H1 (cell line): ENCODE results near the gene DDC. TPM values are rescaled to one million over a fixed set of nuclear protein-coding genes. Genes with fewer than 3 reads are reported as not detected.

Experiments
- CTCF ChIA-PET: fragments of 300-600 bp; sonication (Branson Sonifier 250); formaldehyde crosslinking; loops from one replicate; lab custom pipeline; 2021; ENCODE audit not compliant: partially characterized antibody; lab: Charles Lee
- POLR2A ChIA-PET: fragments of 300-600 bp; sonication (Branson Sonifier 250); formaldehyde crosslinking; loops from one replicate; lab custom pipeline; 2021; ENCODE audit warnings: inconsistent platforms; ENCODE audit not compliant: partially characterized antibody; lab: Charles Lee
- DNase-seq, 2 experiments: peaks; one replicate each; pipeline versions ENCODE4 v3.0.0 to v3.0.0-alpha.2; 2010 to 2022; ENCODE audit warnings: low spot score in 2 of 2, low read depth in 1 of 2, mixed read lengths in 1 of 2
- FAIRE-seq: peaks from 2 replicates; lab custom pipeline; 2011; peaks lifted over from hg19 to GRCh38; lab: Jason Lieb, UNC
- H2AFZ ChIP-seq: 2 replicates; pipeline ENCODE4 v1.8.1; 2012; ENCODE audit warnings: low read length, inconsistent platforms
- H2AK5ac ChIP-seq: 2 replicates; pipeline ENCODE4 v1.6.1; 2013; ENCODE audit warnings: low read depth, low read length
- H2BK120ac ChIP-seq: replicated peaks from 2 replicates; pipeline ENCODE3; 2013; ENCODE audit warnings: low read depth, low read length, inconsistent platforms
- H2BK12ac ChIP-seq: 2 replicates; pipeline ENCODE4 v1.6.1; 2013; ENCODE audit warnings: low read depth, low read length
- H2BK15ac ChIP-seq: 2 replicates; pipeline ENCODE4 v1.6.1; 2013; ENCODE audit warnings: low read length
- H2BK20ac ChIP-seq: 2 replicates; pipeline ENCODE4 v1.6.1; 2013; ENCODE audit warnings: low read length
- H2BK5ac ChIP-seq: 2 replicates; pipeline ENCODE4 v1.6.1; 2013; ENCODE audit warnings: low read depth, low read length
- H3K14ac ChIP-seq: 2 replicates; pipeline ENCODE4 v1.6.1; 2013; ENCODE audit warnings: inconsistent platforms; ENCODE audit not compliant: insufficient read length
- H3K18ac ChIP-seq: 2 replicates; pipeline ENCODE4 v1.6.1; 2013; ENCODE audit warnings: low read length; ENCODE audit errors: extremely low read depth
- H3K23ac ChIP-seq: 2 replicates; pipeline ENCODE4 v1.6.1; 2013; ENCODE audit warnings: inconsistent platforms; ENCODE audit not compliant: insufficient read length
- H3K23me2 ChIP-seq: 2 replicates; pipeline ENCODE4 v1.6.1; 2013; ENCODE audit warnings: low read depth, low read length
- H3K27ac ChIP-seq: 2 replicates; pipeline ENCODE4 v1.6.1; 2011; ENCODE audit warnings: low read depth, low read length, inconsistent platforms
- H3K27me3 ChIP-seq, 4 experiments: replicated peaks in 1 of 4; 1 replicate in 1 of 4; 2 replicates in 3 of 4; pipeline versions ENCODE4 v1.6.1 to v1.8.1; 2011 to 2013; ENCODE audit warnings: low read length in 3 of 4, mild to moderate bottlenecking in 3 of 4, inconsistent platforms in 2 of 4, mixed read lengths in 2 of 4, moderate library complexity in 1 of 4; ENCODE audit not compliant: control insufficient read depth in 3 of 4, insufficient read depth in 3 of 4; ENCODE audit errors: extremely low read depth in 1 of 4
- H3K36me3 ChIP-seq, 4 experiments: 2 replicates each; pipeline versions ENCODE4 v1.6.1 to v1.8.1; 2011 to 2013; ENCODE audit warnings: mild to moderate bottlenecking in 4 of 4, low read length in 3 of 4, moderate library complexity in 2 of 4, control low read depth in 1 of 4, inconsistent platforms in 1 of 4; ENCODE audit not compliant: insufficient read depth in 4 of 4, control insufficient read depth in 2 of 4
- H3K4ac ChIP-seq: replicated peaks from 2 replicates; pipeline ENCODE3; 2013; ENCODE audit warnings: low read length, low read depth, mixed read lengths, inconsistent platforms; ENCODE audit not compliant: insufficient read length
- H3K4me1 ChIP-seq, 4 experiments: replicated peaks in 1 of 4; 1 replicate in 1 of 4; 2 replicates in 3 of 4; pipeline versions ENCODE4 v1.6.1 to v1.8.1; 2011 to 2013; ENCODE audit warnings: low read length in 3 of 4, inconsistent platforms in 2 of 4, mixed read lengths in 1 of 4; ENCODE audit not compliant: insufficient read depth in 4 of 4, control insufficient read depth in 3 of 4
- H3K4me2 ChIP-seq, 2 experiments: 2 replicates each; pipeline versions ENCODE4 v1.6.1 to v1.8.1; 2011 to 2013; ENCODE audit warnings: low read depth in 2 of 2, low read length in 2 of 2, control low read depth in 1 of 2, inconsistent platforms in 1 of 2, mild to moderate bottlenecking in 1 of 2; ENCODE audit not compliant: insufficient read depth in 1 of 2
- H3K4me3 ChIP-seq, 4 experiments: fragments of 200-600, 300-600 bp in 1 of 4; sonication (generic), shearing (Covaris generic), sonication (Bioruptor Twin) in 1 of 4; 2 replicates each; pipeline versions ENCODE4 v1.5.1 to v1.8.1; 2011 to 2016; ENCODE audit warnings: low read length in 4 of 4, low read depth in 3 of 4, control low read depth in 2 of 4, inconsistent platforms in 2 of 4, mild to moderate bottlenecking in 2 of 4, mixed read lengths in 1 of 4, moderate library complexity in 1 of 4; ENCODE audit not compliant: insufficient read depth in 2 of 4; ENCODE audit errors: extremely low read depth in 1 of 4
- H3K56ac ChIP-seq: replicated peaks from 2 replicates; pipeline ENCODE3; 2013; ENCODE audit warnings: low read depth, mild to moderate bottlenecking, mixed read lengths, low read length, inconsistent platforms; ENCODE audit not compliant: insufficient read length
- H3K79me1 ChIP-seq: 2 replicates; pipeline ENCODE4 v1.6.1; 2013; ENCODE audit warnings: low read depth, low read length, control low read depth
- H3K79me2 ChIP-seq, 2 experiments: 2 replicates each; pipeline versions ENCODE4 v1.6.1 to v1.8.1; 2012 to 2013; ENCODE audit warnings: low read length in 2 of 2, mild to moderate bottlenecking in 2 of 2, inconsistent platforms in 1 of 2; ENCODE audit not compliant: insufficient read depth in 2 of 2, control insufficient read depth in 1 of 2
- H3K9ac ChIP-seq, 4 experiments: replicated peaks in 1 of 4; 1 replicate in 1 of 4; 2 replicates in 3 of 4; pipeline versions ENCODE4 v1.6.1 to v1.8.1; 2011 to 2013; ENCODE audit warnings: low read depth in 3 of 4, low read length in 3 of 4, control low read depth in 2 of 4, mild to moderate bottlenecking in 2 of 4, moderate library complexity in 2 of 4, inconsistent platforms in 1 of 4; ENCODE audit errors: extremely low read depth in 1 of 4
- H3K9me3 ChIP-seq, 2 experiments: 2 replicates each; pipeline versions ENCODE4 v1.6.1 to v1.8.1; 2012 to 2013; ENCODE audit warnings: mild to moderate bottlenecking in 2 of 2, moderate library complexity in 2 of 2, control low read depth in 1 of 2, inconsistent platforms in 1 of 2, low read depth in 1 of 2, low read length in 1 of 2, mixed read lengths in 1 of 2; ENCODE audit not compliant: insufficient read depth in 2 of 2
- H4K20me1 ChIP-seq, 2 experiments: replicated peaks in 1 of 2; 2 replicates each; pipeline versions ENCODE3 to v1.8.1; 2011 to 2013; ENCODE audit warnings: inconsistent platforms in 2 of 2, low read length in 2 of 2, mild to moderate bottlenecking in 1 of 2; ENCODE audit not compliant: insufficient read depth in 2 of 2, control insufficient read depth in 1 of 2
- H4K5ac ChIP-seq: 2 replicates; pipeline ENCODE4 v1.6.1; 2013; ENCODE audit warnings: low read length, low read depth, mixed read lengths, inconsistent platforms; ENCODE audit not compliant: insufficient read length
- H4K8ac ChIP-seq: 2 replicates; pipeline ENCODE4 v1.8.0; 2013; ENCODE audit warnings: mild to moderate bottlenecking, moderate library complexity, low read length, inconsistent platforms; ENCODE audit not compliant: insufficient read depth; ENCODE audit errors: extremely low read depth
- H4K91ac ChIP-seq: replicated peaks from 2 replicates; pipeline ENCODE3; 2013; ENCODE audit warnings: low read length, mixed read lengths, inconsistent platforms; ENCODE audit not compliant: insufficient read length
- CEBPB ChIP-seq: IDR thresholded peaks from 2 replicates; pipeline ENCODE4 v1.6.1; 2012; ENCODE audit warnings: low read depth, low read length
- HDAC2 ChIP-seq, 2 experiments: fragments of 300-600 bp in 1 of 2; sonication (generic) in 1 of 2; IDR thresholded peaks; 2 replicates each; pipeline ENCODE4 v1.6.1; 2011 to 2012; ENCODE audit warnings: low read depth in 2 of 2, low read length in 2 of 2, mild to moderate bottlenecking in 2 of 2, moderate library complexity in 2 of 2, borderline replicate concordance in 1 of 2, inconsistent platforms in 1 of 2
- JUND ChIP-seq: IDR thresholded peaks from 2 replicates; pipeline ENCODE4 v1.6.1; 2011; ENCODE audit warnings: mild to moderate bottlenecking, improper control_type of control experiment, low read length
- KDM1A ChIP-seq: fragments of 200-600, 300-600 bp; sonication (generic); IDR thresholded peaks from 2 replicates; pipeline ENCODE4 v1.7.1; 2016; ENCODE audit warnings: mild to moderate bottlenecking, low read length, borderline replicate concordance
- RAD21 ChIP-seq, 2 experiments: IDR thresholded peaks in 1 of 2; conservative IDR thresholded peaks in 1 of 2; 2 replicates each; pipeline ENCODE4 v1.6.1; 2011; ENCODE audit warnings: low read depth in 2 of 2, low read length in 2 of 2, improper control_type of control experiment in 1 of 2, inconsistent platforms in 1 of 2, mild to moderate bottlenecking in 1 of 2, moderate library complexity in 1 of 2
- SAP30 ChIP-seq: fragments of 300-600 bp; sonication (generic); IDR thresholded peaks from 2 replicates; pipeline ENCODE4 v1.7.1; 2012; ENCODE audit warnings: low read length, moderate library complexity, mild to moderate bottlenecking, inconsistent platforms; ENCODE audit not compliant: insufficient read depth, insufficient replicate concordance
- YY1 ChIP-seq: IDR thresholded peaks from 2 replicates; pipeline ENCODE4 v1.6.1; 2011; ENCODE audit warnings: low read depth, mild to moderate bottlenecking, low read length
- ZNF274 ChIP-seq: IDR thresholded peaks from 2 replicates; pipeline ENCODE4 v1.7.0; 2012; ENCODE audit warnings: low read length, borderline replicate concordance; ENCODE audit errors: extremely low read depth
- WGBS, 2 experiments: shearing (Covaris generic) in 1 of 2; methylation state at CpG; one replicate each; pipeline versions ENCODE4 v1.1.6 to v1.1.7; 2013 to 2015; ENCODE audit warnings: low lambda C conversion rate in 2 of 2, mixed read lengths in 2 of 2, inconsistent platforms in 1 of 2, low coverage in 1 of 2, missing lambda C conversion rate in 1 of 2; ENCODE audit not compliant: insufficient replicate concordance in 2 of 2, insufficient coverage in 1 of 2, insufficient read length in 1 of 2; ENCODE audit errors: extremely low coverage in 1 of 2, missing lambda C conversion rate in 1 of 2; 5-methylcytosine and 5-hydroxymethylcytosine counted together
- polyA plus RNA-seq, 7 experiments: library from polyadenylated mRNA; depleted of rRNA in 3 of 7; stranded (reverse) in 5 of 7; unstranded in 2 of 7; fragments of >200 nt in 5 of 7; fragments of 200-250 nt in 2 of 7; gene quantifications; 1 replicate in 5 of 7; 2 replicates in 1 of 7; 4 replicates in 1 of 7; pipeline versions ENCODE4 v1.2.1 to v1.2.3, GENCODE V29; 2011 to 2013; ENCODE audit warnings: missing spikeins in 2 of 7, mixed read lengths in 2 of 7
- total RNA-seq: library from RNA; stranded (reverse); fragmentation: NEBNext Ultra II Directional; extraction: Animal tissue kit (Norgen Biotek cat#: 25700); gene quantifications from 2 replicates; pipeline ENCODE4 v1.2.1, GENCODE V29; 2021
- TF ChIP-seq, protein P1 (sequence below), 3 experiments: IDR thresholded peaks; 1 replicate in 2 of 3; 2 replicates in 1 of 3; pipeline versions ENCODE4 v1.5.1 to v1.6.1; 2011; ENCODE audit warnings: low read length in 3 of 3, mild to moderate bottlenecking in 3 of 3, inconsistent platforms in 2 of 3, low read depth in 1 of 3, moderate library complexity in 1 of 3; ENCODE audit not compliant: insufficient read depth in 1 of 3; ENCODE audit errors: control extremely low read depth in 1 of 3

The DDC gene
- total and polyA plus RNA-seq, 2 of the 8 experiments (the other 6 are each of a cell fraction or from before 2014, with no cell fraction given) = 0.05 TPM; not detected in 1

DNA sequence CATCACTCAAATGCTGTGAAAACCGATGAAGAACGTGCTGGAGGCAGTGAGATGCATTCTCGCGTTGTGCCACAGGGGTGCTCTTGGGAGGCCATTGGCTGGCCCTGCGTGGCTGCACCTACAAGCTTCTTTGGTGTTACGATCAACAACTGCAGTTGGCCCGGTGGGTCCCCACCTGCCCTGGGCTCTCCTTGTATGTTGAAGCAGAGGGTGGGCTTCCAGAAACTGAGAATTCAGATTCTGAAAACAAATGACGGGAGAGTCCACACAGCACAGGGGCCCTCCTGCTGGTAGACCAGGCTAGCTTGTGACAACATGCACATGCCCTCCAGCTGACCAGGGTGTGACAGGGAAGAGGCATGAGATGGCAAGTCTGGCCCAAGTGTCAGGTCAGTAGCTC is 23.7 kb upstream of the DDC start:
- no peak overlapping the region for H2BK12ac ChIP-seq
- peaks cover 5 to 6% of the 10 kb centered on the region in 2 experiments; a peak in 3 of 4 replicates for H3K9me3 ChIP-seq
- peaks cover 3 to 12% (median 8%) of the 10 kb centered on the region in 4 experiments; a peak in 7 of 8 replicates for H3K36me3 ChIP-seq
- CTCF ChIA-PET = interaction anchor here (0.6 to 3.9 kb wide), 37 partner anchors 8 to 716 kb away, joined by 3 to 25 read pairs (median 4); no protein-coding TSS in a partner anchor
- no peak overlapping the region for H3K23ac ChIP-seq
- no peak overlapping the region for H2AFZ ChIP-seq
- POLR2A ChIA-PET = interaction anchor here (1.4 kb wide), 1 partner anchor 9 kb away, joined by 4 read pairs; no protein-coding TSS in a partner anchor
- no peak overlapping the region for H4K5ac ChIP-seq
- H3K9ac ChIP-seq = no peak overlapping the region
- H2BK15ac ChIP-seq = no peak overlapping the region
- DNase-seq = peak in 1 of 2 experiments; percentile 62
- no peak overlapping the region for H2BK120ac ChIP-seq
- no peak overlapping the region for H3K4me3 ChIP-seq
- no peak overlapping the region for H3K56ac ChIP-seq
- H2BK5ac ChIP-seq = no peak overlapping the region
- H4K91ac ChIP-seq = no peak overlapping the region
- 87% methylated on average over 8 of the region's 8 CpGs; no CpG with 5 or more reads in 1 of the 2 experiments for WGBS, 2 experiments
- no peaks in the 10 kb centered on the region for H3K79me1 ChIP-seq
- no peak overlapping the region for H3K14ac ChIP-seq
- no peak overlapping the region for H3K18ac ChIP-seq
- no peaks in the 10 kb centered on the region for H3K27me3 ChIP-seq
- H3K4me2 ChIP-seq = no peak overlapping the region
- H3K27ac ChIP-seq = no peak overlapping the region
- H4K8ac ChIP-seq = no peak overlapping the region
- H3K4ac ChIP-seq = no peak overlapping the region
- no peaks in the 10 kb centered on the region; a peak in 1 of 7 replicates for H3K4me1 ChIP-seq
- H2BK20ac ChIP-seq = no peak overlapping the region
- H2AK5ac ChIP-seq = no peak overlapping the region
- H3K79me2 ChIP-seq = no peaks in the 10 kb centered on the region
- FAIRE-seq = peak; percentile 84
- no peaks in the 10 kb centered on the region for H3K23me2 ChIP-seq
- peaks cover 0 to 2% of the 10 kb centered on the region in 2 experiments for H4K20me1 ChIP-seq
- no peak for TF ChIP-seq ZNF274
- TF ChIP-seq HDAC2 (IDR thresholded peaks at IDR 0.05; ENCODE audit: borderline replicate concordance in 1 of 2, low read depth in 2 of 2, low read length in 2 of 2) = no peak
- no peak for TF ChIP-seq JUND
- TF ChIP-seq, protein P1, sequence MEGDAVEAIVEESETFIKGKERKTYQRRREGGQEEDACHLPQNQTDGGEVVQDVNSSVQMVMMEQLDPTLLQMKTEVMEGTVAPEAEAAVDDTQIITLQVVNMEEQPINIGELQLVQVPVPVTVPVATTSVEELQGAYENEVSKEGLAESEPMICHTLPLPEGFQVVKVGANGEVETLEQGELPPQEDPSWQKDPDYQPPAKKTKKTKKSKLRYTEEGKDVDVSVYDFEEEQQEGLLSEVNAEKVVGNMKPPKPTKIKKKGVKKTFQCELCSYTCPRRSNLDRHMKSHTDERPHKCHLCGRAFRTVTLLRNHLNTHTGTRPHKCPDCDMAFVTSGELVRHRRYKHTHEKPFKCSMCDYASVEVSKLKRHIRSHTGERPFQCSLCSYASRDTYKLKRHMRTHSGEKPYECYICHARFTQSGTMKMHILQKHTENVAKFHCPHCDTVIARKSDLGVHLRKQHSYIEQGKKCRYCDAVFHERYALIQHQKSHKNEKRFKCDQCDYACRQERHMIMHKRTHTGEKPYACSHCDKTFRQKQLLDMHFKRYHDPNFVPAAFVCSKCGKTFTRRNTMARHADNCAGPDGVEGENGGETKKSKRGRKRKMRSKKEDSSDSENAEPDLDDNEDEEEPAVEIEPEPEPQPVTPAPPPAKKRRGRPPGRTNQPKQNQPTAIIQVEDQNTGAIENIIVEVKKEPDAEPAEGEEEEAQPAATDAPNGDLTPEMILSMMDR (IDR thresholded peaks at IDR 0.05; ENCODE audit: control extremely low read depth in 1 of 3, insufficient read depth in 1 of 3, low read depth in 1 of 3, low read length in 3 of 3) = peak; percentile 47 to 79 (median 58)
- peak; percentile 21; the same call in 1 of the 2 replicates for TF ChIP-seq YY1
- peak; percentile 41 to 59; a peak in 3 of 4 replicates for TF ChIP-seq RAD21 (IDR thresholded peaks at IDR 0.05 in 1 of 2, conservative IDR thresholded peaks at IDR 0.05 in 1 of 2; ENCODE audit: low read depth in 2 of 2, low read length in 2 of 2)
- no peak for TF ChIP-seq KDM1A
- TF ChIP-seq CEBPB = no peak
- TF ChIP-seq SAP30 = no peak
